ENCODE results near the gene CCDC88A. TPM values are rescaled to one million over a fixed set of nuclear protein-coding genes. Genes with fewer than 3 reads are reported as not detected.

CCDC88A gene
- total and polyA plus RNA-seq, 2 donors (not counting 3 experiments of a cell fraction or from before 2014, with no cell fraction given): 21.1 to 77.4 TPM

DNA sequence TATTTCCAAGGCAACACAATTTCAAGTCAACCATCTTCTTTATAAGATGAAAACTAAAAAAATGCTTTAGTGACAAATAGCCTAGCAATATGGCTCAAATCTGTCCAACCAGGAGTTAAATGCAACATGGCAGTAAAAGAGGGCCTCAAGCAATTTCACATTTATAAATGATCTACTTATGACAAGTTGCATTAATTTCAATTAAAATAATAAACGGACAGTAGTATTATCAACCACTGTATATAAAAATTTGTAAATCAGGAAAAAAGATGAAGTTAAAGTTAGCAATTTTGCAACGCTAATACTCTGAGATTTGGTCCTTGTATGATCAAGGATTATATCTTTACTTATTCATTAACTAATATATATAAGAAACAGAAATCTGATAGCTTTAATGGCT lies 19.3 kb downstream of the CCDC88A start:
- Histone ChIP-seq H3K27me3 (ENCODE audit: control insufficient read depth in 2 of 2, insufficient read depth in 2 of 2, low read length in 2 of 2) (no peaks in the 10 kb centered on the region), H3K36me3 (ENCODE audit: control insufficient read depth in 2 of 2, extremely low read depth in 1 of 2, insufficient read depth in 2 of 2, low read length in 2 of 2) (no peaks in the 10 kb centered on the region), H3K9me1 (replicated peaks; ENCODE audit: control insufficient read depth, extremely low read depth, insufficient read depth, low read length) (no peaks in the 10 kb centered on the region), H3K4me1 (ENCODE audit: control insufficient read depth, extremely low read depth, insufficient read depth, low read length) (peaks cover 2% of the 10 kb centered on the region), H3K27ac (ENCODE audit: insufficient read depth, low read depth, low read length) (no peak overlapping the region), H3K4me2 (ENCODE audit: insufficient read depth, low read length) (no peak overlapping the region), H3K9ac (replicated peaks; ENCODE audit: extremely low read depth, insufficient read depth, low read length) (no peak overlapping the region), H3K79me2 (ENCODE audit: control insufficient read depth, insufficient read depth, low read length) (peaks cover 5% of the 10 kb centered on the region), H2AFZ (ENCODE audit: low read depth, low read length) (no peak overlapping the region), H3K9me3 (replicated peaks; ENCODE audit: control insufficient read depth, insufficient read depth, low read length) (no peaks in the 10 kb centered on the region), H3K4me3 (replicated peaks in 1 of 3; ENCODE audit: insufficient read depth in 1 of 3, low read depth in 1 of 3, low read length in 3 of 3) (no peak overlapping the region), H4K20me1 (replicated peaks; ENCODE audit: control insufficient read depth, extremely low read depth, insufficient read depth, low read length) (no peaks in the 10 kb centered on the region)
- TF ChIP-seq JUN (IDR thresholded peaks at IDR 0.05; ENCODE audit: borderline replicate concordance, insufficient read depth, insufficient read length, low read depth): no peak
- TF ChIP-seq FOS (IDR thresholded peaks at IDR 0.05; ENCODE audit: borderline replicate concordance, insufficient read depth, low read length): no peak
- no peak for TF ChIP-seq MYC (IDR thresholded peaks at IDR 0.05; ENCODE audit: low read depth, low read length)
- POLR2A ChIA-PET: no interaction called here
- intact Hi-C loops (cut with micrococcal nuclease): loop anchor here (5.0 kb wide), 1 partner anchor 38 kb away; no protein-coding TSS in a partner anchor
- CTCF ChIA-PET: interaction anchor here (1.0 to 1.7 kb wide), 3 partner anchors 9 to 35 kb away, joined by 3 to 4 read pairs (median 3); no protein-coding TSS in a partner anchor
- dilution Hi-C loops (cut with MboI; ENCODE audit: extremely low pct_ligation_motif_present, low sequenced_read_pairs): no loop called here
- FAIRE-seq (no peak), DNase-seq (ENCODE audit: low read depth, low spot score) (no peak)
- no TSS peak for BruUV-seq (replicated peaks)

GRCh38 chr2:55399815-55400214 lies 19.8 kb downstream of the CCDC88A start:
- CTCF ChIA-PET: interaction anchor here (1.0 to 1.7 kb wide), 3 partner anchors 9 to 34 kb away, joined by 3 to 4 read pairs (median 3); no protein-coding TSS in a partner anchor
- no peaks in the 10 kb centered on the region for H3K9me3 ChIP-seq (replicated peaks; ENCODE audit: control insufficient read depth, insufficient read depth, low read length)

More at GRCh38 chr2:55399815-55400214, 19.8 kb downstream of the CCDC88A start:
- no peaks in the 10 kb centered on the region for H4K20me1 ChIP-seq (replicated peaks; ENCODE audit: control insufficient read depth, extremely low read depth, insufficient read depth, low read length)
- H3K36me3 ChIP-seq (ENCODE audit: control insufficient read depth in 2 of 2, extremely low read depth in 1 of 2, insufficient read depth in 2 of 2, low read length in 2 of 2): no peaks in the 10 kb centered on the region
- dilution Hi-C loops (cut with MboI; ENCODE audit: extremely low pct_ligation_motif_present, low sequenced_read_pairs): no loop called here
- H3K9ac ChIP-seq (replicated peaks; ENCODE audit: extremely low read depth, insufficient read depth, low read length): no peak overlapping the region
- intact Hi-C loops (cut with micrococcal nuclease): loop anchor here (5.0 kb wide), 1 partner anchor 38 kb away; no protein-coding TSS in a partner anchor
- H3K27me3 ChIP-seq (ENCODE audit: control insufficient read depth in 2 of 2, insufficient read depth in 2 of 2, low read length in 2 of 2): no peaks in the 10 kb centered on the region
- H2AFZ ChIP-seq (ENCODE audit: low read depth, low read length): no peak overlapping the region
- BruUV-seq (replicated peaks): no TSS peak
- DNase-seq (ENCODE audit: low read depth, low spot score) (no peak), FAIRE-seq (no peak)
- no peak overlapping the region for H3K4me3 ChIP-seq (replicated peaks in 1 of 3; ENCODE audit: insufficient read depth in 1 of 3, low read depth in 1 of 3, low read length in 3 of 3)
- TF ChIP-seq MYC (IDR thresholded peaks at IDR 0.05; ENCODE audit: low read depth, low read length) (no peak), GATA2 (IDR thresholded peaks at IDR 0.05; ENCODE audit: insufficient read depth, insufficient read length, low read depth, low read length) (no peak), FOS (IDR thresholded peaks at IDR 0.05; ENCODE audit: borderline replicate concordance, insufficient read depth, low read length) (no peak), POLR2A (IDR thresholded peaks at IDR 0.05; ENCODE audit: low read depth, low read length) (no peak), POLR2AphosphoS5 (IDR thresholded peaks at IDR 0.05; ENCODE audit: insufficient read depth, low read depth, low read length) (no peak), JUN (IDR thresholded peaks at IDR 0.05; ENCODE audit: borderline replicate concordance, insufficient read depth, insufficient read length, low read depth) (no peak), EZH2 (IDR thresholded peaks at IDR 0.05; ENCODE audit: borderline replicate concordance, low read depth, low read length, severe bottlenecking) (no peak)
- TF ChIP-seq, protein P1, sequence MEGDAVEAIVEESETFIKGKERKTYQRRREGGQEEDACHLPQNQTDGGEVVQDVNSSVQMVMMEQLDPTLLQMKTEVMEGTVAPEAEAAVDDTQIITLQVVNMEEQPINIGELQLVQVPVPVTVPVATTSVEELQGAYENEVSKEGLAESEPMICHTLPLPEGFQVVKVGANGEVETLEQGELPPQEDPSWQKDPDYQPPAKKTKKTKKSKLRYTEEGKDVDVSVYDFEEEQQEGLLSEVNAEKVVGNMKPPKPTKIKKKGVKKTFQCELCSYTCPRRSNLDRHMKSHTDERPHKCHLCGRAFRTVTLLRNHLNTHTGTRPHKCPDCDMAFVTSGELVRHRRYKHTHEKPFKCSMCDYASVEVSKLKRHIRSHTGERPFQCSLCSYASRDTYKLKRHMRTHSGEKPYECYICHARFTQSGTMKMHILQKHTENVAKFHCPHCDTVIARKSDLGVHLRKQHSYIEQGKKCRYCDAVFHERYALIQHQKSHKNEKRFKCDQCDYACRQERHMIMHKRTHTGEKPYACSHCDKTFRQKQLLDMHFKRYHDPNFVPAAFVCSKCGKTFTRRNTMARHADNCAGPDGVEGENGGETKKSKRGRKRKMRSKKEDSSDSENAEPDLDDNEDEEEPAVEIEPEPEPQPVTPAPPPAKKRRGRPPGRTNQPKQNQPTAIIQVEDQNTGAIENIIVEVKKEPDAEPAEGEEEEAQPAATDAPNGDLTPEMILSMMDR (IDR thresholded peaks at IDR 0.05; ENCODE audit: extremely low read depth in 1 of 2, insufficient read depth in 1 of 2, low read depth in 1 of 2, low read length in 2 of 2): no peak
- TF ChIP-seq, protein P2, sequence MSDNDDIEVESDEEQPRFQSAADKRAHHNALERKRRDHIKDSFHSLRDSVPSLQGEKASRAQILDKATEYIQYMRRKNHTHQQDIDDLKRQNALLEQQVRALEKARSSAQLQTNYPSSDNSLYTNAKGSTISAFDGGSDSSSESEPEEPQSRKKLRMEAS (IDR thresholded peaks at IDR 0.05; ENCODE audit: insufficient read depth, insufficient read length): no peak
- peaks cover 2% of the 10 kb centered on the region for H3K4me1 ChIP-seq (ENCODE audit: control insufficient read depth, extremely low read depth, insufficient read depth, low read length)
- no peak overlapping the region for H3K4me2 ChIP-seq (ENCODE audit: insufficient read depth, low read length)
- no peak overlapping the region for H3K27ac ChIP-seq (ENCODE audit: insufficient read depth, low read depth, low read length)
- POLR2A ChIA-PET: no interaction called here
- H3K79me2 ChIP-seq (ENCODE audit: control insufficient read depth, insufficient read depth, low read length): peaks cover 8% of the 10 kb centered on the region
- no peaks in the 10 kb centered on the region for H3K9me1 ChIP-seq (replicated peaks; ENCODE audit: control insufficient read depth, extremely low read depth, insufficient read depth, low read length)

Measured in endothelial cell of umbilical vein (primary cell).